ENCODE results near the gene DUSP7.

DNA sequence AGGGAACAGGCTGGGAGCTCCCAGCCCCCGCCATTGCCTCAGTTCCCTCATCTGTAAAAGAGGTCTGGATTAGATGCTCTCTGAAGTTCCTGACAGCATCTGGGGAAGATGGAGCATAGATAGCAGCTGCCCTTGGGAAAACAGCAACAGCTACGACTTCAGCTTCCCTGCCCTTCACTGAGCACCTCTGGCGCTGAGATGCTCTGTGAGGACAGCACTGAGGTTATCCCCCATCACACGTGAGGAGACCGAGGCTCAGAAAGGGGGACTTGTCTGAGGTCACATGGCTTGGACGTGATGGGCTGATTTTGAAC, 49.6 kb downstream of the DUSP7 start:
- no peak for TF ChIP-seq NFRKB (IDR thresholded peaks at IDR 0.05)
- no peak for TF ChIP-seq BHLHE40 (IDR thresholded peaks at IDR 0.05; ENCODE audit: borderline replicate concordance)
- no peak for TF ChIP-seq ELF4 (IDR thresholded peaks at IDR 0.05)
- TF ChIP-seq SUZ12 (IDR thresholded peaks at IDR 0.05) = no peak
- TF ChIP-seq ARNT (IDR thresholded peaks at IDR 0.05) = no peak
- TF ChIP-seq TARDBP (IDR thresholded peaks at IDR 0.05) = no peak
- no peak for TF ChIP-seq CTBP1 (IDR thresholded peaks at IDR 0.05; ENCODE audit: borderline replicate concordance)
- no peak for TF ChIP-seq FOXM1 (IDR thresholded peaks at IDR 0.05; ENCODE audit: borderline replicate concordance)
- no peak for TF ChIP-seq FOXA1 (IDR thresholded peaks at IDR 0.05)
- no peak for TF ChIP-seq LEF1 (IDR thresholded peaks at IDR 0.05; ENCODE audit: borderline replicate concordance)
